Measurements from ENCODE around the gene SULT1A1. TPM values are rescaled to one million over a fixed set of nuclear protein-coding genes. Genes with fewer than 3 reads are reported as not detected.

SULT1A1 gene
- total RNA-seq, 2 experiments from 2014 or later = 13.8 to 14.4 TPM

DNA sequence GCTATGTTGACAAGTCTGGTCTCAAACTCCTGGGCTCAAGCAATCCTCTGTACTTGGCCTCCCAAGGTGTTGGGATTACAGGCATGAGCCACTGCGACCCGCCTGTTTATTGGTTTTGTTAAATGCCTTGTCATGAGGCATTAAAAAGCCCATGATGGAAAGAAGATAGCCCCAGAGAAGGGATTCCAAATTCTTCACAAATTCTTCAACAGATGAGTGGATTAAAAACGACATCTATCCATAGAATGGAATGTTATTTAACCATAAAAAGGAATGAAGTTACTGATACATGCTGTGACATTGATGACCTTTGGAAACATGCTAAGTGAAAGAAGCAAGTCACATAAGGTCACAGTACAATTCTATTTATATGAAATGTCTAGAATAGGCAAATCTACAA is 51.4 kb downstream of the SULT1A1 start:
- TF ChIP-seq, protein P1, sequence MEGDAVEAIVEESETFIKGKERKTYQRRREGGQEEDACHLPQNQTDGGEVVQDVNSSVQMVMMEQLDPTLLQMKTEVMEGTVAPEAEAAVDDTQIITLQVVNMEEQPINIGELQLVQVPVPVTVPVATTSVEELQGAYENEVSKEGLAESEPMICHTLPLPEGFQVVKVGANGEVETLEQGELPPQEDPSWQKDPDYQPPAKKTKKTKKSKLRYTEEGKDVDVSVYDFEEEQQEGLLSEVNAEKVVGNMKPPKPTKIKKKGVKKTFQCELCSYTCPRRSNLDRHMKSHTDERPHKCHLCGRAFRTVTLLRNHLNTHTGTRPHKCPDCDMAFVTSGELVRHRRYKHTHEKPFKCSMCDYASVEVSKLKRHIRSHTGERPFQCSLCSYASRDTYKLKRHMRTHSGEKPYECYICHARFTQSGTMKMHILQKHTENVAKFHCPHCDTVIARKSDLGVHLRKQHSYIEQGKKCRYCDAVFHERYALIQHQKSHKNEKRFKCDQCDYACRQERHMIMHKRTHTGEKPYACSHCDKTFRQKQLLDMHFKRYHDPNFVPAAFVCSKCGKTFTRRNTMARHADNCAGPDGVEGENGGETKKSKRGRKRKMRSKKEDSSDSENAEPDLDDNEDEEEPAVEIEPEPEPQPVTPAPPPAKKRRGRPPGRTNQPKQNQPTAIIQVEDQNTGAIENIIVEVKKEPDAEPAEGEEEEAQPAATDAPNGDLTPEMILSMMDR (IDR thresholded peaks at IDR 0.05) = no peak
- DNase-seq (no peak), ATAC-seq (ENCODE audit: poor library complexity) (no peak)
- no peak overlapping the region for H3K27ac ChIP-seq (ENCODE audit: low read depth in 1 of 2, low read length in 2 of 2)
- intact Hi-C loops (cut with DNase I, micrococcal nuclease) = loop anchor here in 1 of 2 experiments (10.0 kb wide), 3 partner anchors 56 to 344 kb away; partner anchors contain the start of genes SULT1A1, TUFM and XPO6
- Mint-ChIP-seq H3K4me1 (ENCODE audit: low read depth) (peaks cover 56% of the 10 kb centered on the region), H3K27me3 (no peaks in the 10 kb centered on the region), H3K9me3 (no peaks in the 10 kb centered on the region), H3K36me3 (ENCODE audit: low read depth) (peaks cover 58% of the 10 kb centered on the region), H3K4me3 (no peak overlapping the region), H3K27ac (no peak overlapping the region)
- ChIA-PET POLR2A (no interaction called here), CTCF (no interaction called here)
- no peaks in the 10 kb centered on the region for H3K9me3 ChIP-seq (ENCODE audit: control insufficient read depth in 1 of 2, insufficient read depth in 1 of 2, low read length in 2 of 2)
- H3K4me3 ChIP-seq (ENCODE audit: low read length) = no peak overlapping the region
- peaks cover 45% of the 10 kb centered on the region for H3K4me1 ChIP-seq (ENCODE audit: insufficient read depth, low read length)
- peaks cover 27% of the 10 kb centered on the region for H3K36me3 ChIP-seq (ENCODE audit: insufficient read depth, low read length)
- H3K27me3 ChIP-seq (ENCODE audit: control insufficient read depth in 1 of 2, insufficient read depth in 2 of 2, low read length in 2 of 2) = no peaks in the 10 kb centered on the region

DNA sequence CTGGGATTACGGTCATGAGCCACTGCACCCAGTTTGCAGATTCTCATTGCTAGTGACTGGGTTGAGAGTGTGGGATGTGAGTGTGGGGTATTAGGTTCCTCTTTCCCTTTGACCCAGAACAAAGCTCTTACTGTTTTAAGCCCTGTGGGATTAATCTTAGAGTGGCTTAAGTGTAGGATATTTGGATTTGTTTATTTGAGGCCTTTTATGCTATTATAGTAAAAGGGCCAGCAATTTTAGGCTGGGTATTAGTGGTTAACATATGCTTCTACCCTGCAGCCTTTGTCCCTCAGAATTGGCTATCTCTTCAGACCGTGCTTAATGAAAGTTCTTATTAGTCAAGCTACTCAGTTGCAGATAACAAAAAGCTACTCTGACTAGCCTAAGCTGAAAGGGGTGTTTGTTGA is 52.9 kb downstream of the SULT1A1 start:
- Mint-ChIP-seq H3K27ac (peak overlapping the region; percentile 15), H3K4me3 (peak overlapping the region; percentile 42), H3K36me3 (ENCODE audit: low read depth) (peaks cover 52% of the 10 kb centered on the region), H3K4me1 (ENCODE audit: low read depth) (peaks cover 44% of the 10 kb centered on the region), H3K27me3 (no peaks in the 10 kb centered on the region), H3K9me3 (no peaks in the 10 kb centered on the region)
- H3K4me1 ChIP-seq (ENCODE audit: insufficient read depth, low read length) = peaks cover 47% of the 10 kb centered on the region
- DNase-seq (no peak), ATAC-seq (ENCODE audit: poor library complexity) (no peak)
- no peaks in the 10 kb centered on the region for H3K9me3 ChIP-seq (ENCODE audit: control insufficient read depth in 1 of 2, insufficient read depth in 1 of 2, low read length in 2 of 2)
- intact Hi-C loops (cut with DNase I, micrococcal nuclease) = loop anchor here in 1 of 2 experiments (10.0 kb wide), 3 partner anchors 58 to 342 kb away; partner anchors contain the start of genes SULT1A1, TUFM and XPO6
- ChIA-PET POLR2A (interaction anchor here (1.2 to 1.5 kb wide), 2 partner anchors 63 to 69 kb away, joined by 3 to 6 read pairs; partner anchors contain the start of gene APOBR), CTCF (no interaction called here)
- no peaks in the 10 kb centered on the region for H3K27me3 ChIP-seq (ENCODE audit: control insufficient read depth in 1 of 2, insufficient read depth in 2 of 2, low read length in 2 of 2)
- H3K4me3 ChIP-seq (ENCODE audit: low read length) = no peak overlapping the region
- H3K36me3 ChIP-seq (ENCODE audit: insufficient read depth, low read length) = peaks cover 27% of the 10 kb centered on the region
- H3K27ac ChIP-seq (ENCODE audit: low read depth in 1 of 2, low read length in 2 of 2) = no peak overlapping the region
- TF ChIP-seq, protein P1 (IDR thresholded peaks at IDR 0.05) = no peak

DNA sequence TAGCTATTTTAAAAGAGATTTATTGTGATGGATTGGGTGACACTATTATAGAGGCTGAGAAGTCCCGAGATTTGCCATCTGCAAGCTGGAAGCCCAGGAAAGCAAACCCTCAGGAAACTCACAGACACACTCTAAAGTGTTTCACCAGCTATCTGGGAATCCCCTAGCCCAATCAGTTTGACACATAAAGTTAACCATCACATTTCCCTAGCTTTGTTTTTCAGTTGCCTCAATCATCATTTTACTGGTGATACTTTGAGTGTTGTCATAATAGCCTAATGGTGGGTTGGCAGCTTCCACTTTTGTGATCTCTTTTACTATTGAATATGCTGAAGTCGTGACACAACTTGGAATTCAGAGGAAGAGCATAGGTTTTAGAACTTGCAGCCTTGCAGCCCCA is 54.3 kb downstream of the SULT1A1 start:
- H3K36me3 ChIP-seq (ENCODE audit: insufficient read depth, low read length) = peaks cover 27% of the 10 kb centered on the region
- intact Hi-C loops (cut with DNase I, micrococcal nuclease) = loop anchor here in 1 of 2 experiments (10.0 kb wide), 3 partner anchors 59 to 341 kb away; partner anchors contain the start of genes SULT1A1, TUFM and XPO6
- Mint-ChIP-seq H3K4me1 (ENCODE audit: low read depth) (peaks cover 38% of the 10 kb centered on the region), H3K4me3 (peak overlapping the region; percentile 72), H3K9me3 (no peaks in the 10 kb centered on the region), H3K27ac (peak overlapping the region; percentile 97), H3K27me3 (no peaks in the 10 kb centered on the region), H3K36me3 (ENCODE audit: low read depth) (peaks cover 46% of the 10 kb centered on the region)
- H3K27ac ChIP-seq (ENCODE audit: low read depth in 1 of 2, low read length in 2 of 2) = no peak overlapping the region
- ChIA-PET CTCF (no interaction called here), POLR2A (interaction anchor here (2.7 kb wide), 1 partner anchor 63 kb away, joined by 29 read pairs; the partner anchor contains the start of genes APOBR and CLN3)
- H3K4me1 ChIP-seq (ENCODE audit: insufficient read depth, low read length) = peaks cover 45% of the 10 kb centered on the region
- ATAC-seq (ENCODE audit: poor library complexity) (no peak), DNase-seq (peak in 1 of 14 experiments; percentile 20)
- H3K4me3 ChIP-seq (ENCODE audit: low read length) = no peak overlapping the region
- TF ChIP-seq, protein P1 (IDR thresholded peaks at IDR 0.05) = no peak
- no peaks in the 10 kb centered on the region for H3K27me3 ChIP-seq (ENCODE audit: control insufficient read depth in 1 of 2, insufficient read depth in 2 of 2, low read length in 2 of 2)
- H3K9me3 ChIP-seq (ENCODE audit: control insufficient read depth in 1 of 2, insufficient read depth in 1 of 2, low read length in 2 of 2) = no peaks in the 10 kb centered on the region

Other genes with a start within 250 kb of the SULT1A1 start
- 1 to 10 TPM; 2.3 to 2.4 TPM for gene NPIPB6, start 246.5 kb downstream of the SULT1A1 start, total RNA-seq
- 10 to 100 TPM; 42.7 to 57.8 TPM for gene EIF3CL, start 206.2 kb downstream of the SULT1A1 start, total RNA-seq
- gene NPIPB7, start 137.7 kb downstream of the SULT1A1 start, total RNA-seq = not detected
- 10 to 100 TPM; 42.7 to 46.3 TPM for gene CLN3, start 118.0 kb downstream of the SULT1A1 start, total RNA-seq
- 1 to 10 TPM; 5.6 to 6.1 TPM for gene APOBR, start 115.4 kb downstream of the SULT1A1 start, total RNA-seq
- gene IL27, start 103.2 kb downstream of the SULT1A1 start, total RNA-seq = not detected
- not detected for gene NUPR1, start 71.1 kb downstream of the SULT1A1 start, total RNA-seq
- 10 to 100 TPM; 38.9 to 40.3 TPM for gene SGF29, start 56.1 kb downstream of the SULT1A1 start, total RNA-seq
- gene SULT1A2, start 13.0 kb downstream of the SULT1A1 start, total RNA-seq = under 1 TPM; 0.19 to 0.45 TPM
- gene NPIPB8, start 28.0 kb upstream of the SULT1A1 start, total RNA-seq = under 1 TPM in 1 of 2 experiments, not detected in 1; 0.58 TPM
- 100 to 1,000 TPM; 220 to 237 TPM for gene EIF3C, start 101.4 kb upstream of the SULT1A1 start, total RNA-seq
- 1 to 10 TPM; 1.9 to 2.6 TPM for gene NPIPB9, start 141.7 kb upstream of the SULT1A1 start, total RNA-seq
- gene ATXN2L, start 213.0 kb upstream of the SULT1A1 start, total RNA-seq = 100 to 1,000 TPM; 292 to 304 TPM
- 100 to 1,000 TPM; 102 to 103 TPM for gene TUFM, start 236.3 kb upstream of the SULT1A1 start, total RNA-seq